Measurements from ENCODE around the gene NLRP1.

The NLRP1 gene

GRCh38 chr17:5584383-5585286 is at the start of gene NLRP1:
TSS of gene NLRP1 (minus strand) at chr17:5584509. CDS start at chr17:5583957, 552 bp downstream.
- peak; percentile 93 for DNase-seq (ENCODE audit: low spot score)

DNA sequence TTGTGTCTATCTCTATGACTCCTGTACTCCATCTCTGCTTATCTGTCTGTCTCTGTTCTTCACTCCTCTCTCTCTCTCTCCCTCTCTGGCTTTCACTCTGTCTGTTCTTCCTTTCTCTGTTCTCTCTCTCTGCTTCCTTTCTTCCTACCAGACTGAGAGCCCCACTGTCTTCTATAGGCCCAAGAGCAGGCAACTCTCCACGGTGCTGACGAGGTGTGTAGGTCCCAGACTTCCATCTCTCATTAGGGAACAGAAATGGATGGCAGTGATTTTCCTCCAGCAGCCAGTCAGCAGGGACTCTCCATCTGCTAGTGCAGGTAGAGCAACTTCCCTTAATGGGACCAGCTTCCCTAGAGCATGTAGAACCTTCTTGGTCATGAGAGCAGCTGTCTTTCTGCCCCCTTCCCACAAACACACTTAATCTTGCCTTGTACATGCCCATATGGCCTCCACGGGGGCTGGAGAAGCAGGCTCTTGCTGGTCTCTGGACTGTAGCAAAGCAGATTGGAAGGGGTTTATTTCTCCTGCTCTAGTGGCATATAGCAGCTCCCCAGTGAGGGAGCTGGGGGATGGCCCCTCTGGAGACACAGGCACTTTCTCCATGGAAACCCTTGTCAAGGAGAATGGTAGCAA is 47.8 kb upstream of the NLRP1 start:
- no peak for DNase-seq (ENCODE audit: low spot score)

GRCh38 chr17:5630434-5630833 is 46.1 kb upstream of the NLRP1 start:
- DNase-seq (ENCODE audit: low spot score), result no peak

- DNase-seq (ENCODE audit: low spot score), result no peak
These were observed 44.8 kb upstream of the NLRP1 start for GRCh38 chr17:5629128-5629527.

DNA sequence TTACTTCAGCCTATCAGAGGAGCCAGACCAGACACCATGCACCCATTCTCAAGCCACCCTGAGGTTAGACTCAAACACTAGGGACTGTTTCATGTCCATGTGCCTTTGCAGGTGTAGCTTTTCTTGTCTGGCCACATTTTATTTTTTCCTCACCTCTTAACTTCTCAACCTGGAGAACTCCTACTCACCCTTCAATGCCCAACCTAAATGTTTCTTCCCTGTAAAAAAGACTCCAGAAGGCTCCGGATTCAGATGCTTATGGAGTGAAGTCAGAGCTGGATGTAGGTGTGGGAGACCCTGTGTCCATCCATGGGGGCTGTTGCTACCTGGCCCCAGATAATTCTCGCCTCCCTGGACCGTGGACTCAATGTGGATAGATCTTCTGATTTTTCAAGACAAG is 44.0 kb upstream of the NLRP1 start:
- DNase-seq (ENCODE audit: low spot score), result no peak

DNA sequence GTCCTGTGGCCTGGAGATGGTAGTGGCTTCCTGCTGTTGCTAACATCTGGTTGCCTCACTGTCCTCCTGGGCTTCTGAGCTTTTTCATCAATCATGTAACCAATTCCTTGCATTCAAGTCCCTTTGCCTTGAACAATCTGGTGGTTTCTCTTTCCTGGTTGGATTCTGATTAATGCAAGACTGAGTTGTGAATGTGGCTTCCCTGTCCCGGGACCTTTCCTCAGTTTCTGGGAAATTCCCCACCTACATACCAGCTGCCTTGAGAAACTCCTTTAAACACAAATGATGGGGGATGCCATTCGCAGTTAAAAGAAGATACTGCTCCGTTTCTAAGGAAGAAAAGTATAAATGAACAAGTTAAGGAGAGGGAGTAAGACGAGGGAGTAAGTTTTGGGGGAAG is 39.9 kb upstream of the NLRP1 start:
- DNase-seq (ENCODE audit: low spot score), result no peak

GRCh38 chr17:5621729-5622128 is 37.4 kb upstream of the NLRP1 start:
- no peak for DNase-seq (ENCODE audit: low spot score)

GRCh38 chr17:5621026-5621425 is 36.7 kb upstream of the NLRP1 start:
- DNase-seq (ENCODE audit: low spot score), result no peak

- no peak for DNase-seq (ENCODE audit: low spot score)
These were observed 34.9 kb upstream of the NLRP1 start for GRCh38 chr17:5619088-5619740.

DNA sequence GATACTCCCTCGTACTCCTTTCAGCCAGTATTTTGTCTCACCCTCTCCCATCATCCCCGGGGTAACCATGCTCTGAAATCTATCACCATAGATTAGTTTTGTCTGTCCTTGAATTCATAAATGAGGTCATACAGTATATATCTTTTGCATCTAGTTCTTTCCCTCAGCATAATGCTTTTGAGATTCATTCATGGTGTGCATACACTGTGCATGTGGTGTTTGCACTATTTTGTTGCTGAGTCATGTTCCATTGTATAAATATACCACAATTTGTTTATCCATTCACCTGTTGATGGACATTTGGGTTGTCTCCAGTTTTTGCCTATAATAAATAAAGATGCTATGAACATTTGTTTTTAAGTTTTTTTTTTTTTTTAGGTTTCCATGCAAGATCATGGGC is 34.2 kb upstream of the NLRP1 start:
- no peak for DNase-seq (ENCODE audit: low spot score)

DNA sequence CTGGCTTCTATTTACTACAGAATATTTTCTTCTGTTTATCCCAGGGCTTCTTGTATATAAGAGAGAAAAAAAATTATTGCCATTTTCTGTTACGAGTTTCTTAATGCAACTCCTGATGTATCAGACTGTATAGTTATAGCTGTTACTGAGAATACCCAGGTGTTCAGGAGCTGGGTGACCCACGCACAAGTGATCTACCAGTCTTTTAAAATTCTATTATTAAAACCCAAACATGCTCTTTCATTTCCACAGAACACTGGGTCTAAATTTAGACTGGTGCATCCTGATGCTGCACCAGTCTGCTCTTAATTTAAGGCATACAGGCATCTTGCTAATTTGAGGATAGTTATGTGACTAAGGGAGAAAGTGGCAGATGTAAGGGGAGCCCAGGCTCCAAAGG is 31.2 kb upstream of the NLRP1 start:
- no peak for DNase-seq (ENCODE audit: low spot score)

DNA sequence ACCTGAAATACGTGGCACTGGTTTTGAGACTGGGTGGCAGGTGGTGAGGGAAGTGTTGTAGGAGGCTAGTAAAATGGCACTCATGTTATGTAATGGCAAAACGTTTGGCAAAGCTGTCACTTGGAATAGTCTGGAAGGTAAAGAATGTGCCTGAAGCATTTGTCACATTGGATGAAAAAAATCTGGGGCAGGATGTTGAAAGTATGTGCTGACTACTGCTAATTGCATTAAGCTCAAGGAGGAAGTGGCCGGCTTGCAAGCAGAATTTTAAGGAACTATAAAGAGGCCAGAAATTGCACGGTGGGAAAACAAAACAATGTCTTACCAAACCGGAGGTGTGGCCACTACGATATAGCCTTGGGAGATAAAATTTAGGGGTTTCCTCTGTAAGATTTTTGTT is 26.6 kb upstream of the NLRP1 start:
- DNase-seq (ENCODE audit: low spot score), result no peak

DNA sequence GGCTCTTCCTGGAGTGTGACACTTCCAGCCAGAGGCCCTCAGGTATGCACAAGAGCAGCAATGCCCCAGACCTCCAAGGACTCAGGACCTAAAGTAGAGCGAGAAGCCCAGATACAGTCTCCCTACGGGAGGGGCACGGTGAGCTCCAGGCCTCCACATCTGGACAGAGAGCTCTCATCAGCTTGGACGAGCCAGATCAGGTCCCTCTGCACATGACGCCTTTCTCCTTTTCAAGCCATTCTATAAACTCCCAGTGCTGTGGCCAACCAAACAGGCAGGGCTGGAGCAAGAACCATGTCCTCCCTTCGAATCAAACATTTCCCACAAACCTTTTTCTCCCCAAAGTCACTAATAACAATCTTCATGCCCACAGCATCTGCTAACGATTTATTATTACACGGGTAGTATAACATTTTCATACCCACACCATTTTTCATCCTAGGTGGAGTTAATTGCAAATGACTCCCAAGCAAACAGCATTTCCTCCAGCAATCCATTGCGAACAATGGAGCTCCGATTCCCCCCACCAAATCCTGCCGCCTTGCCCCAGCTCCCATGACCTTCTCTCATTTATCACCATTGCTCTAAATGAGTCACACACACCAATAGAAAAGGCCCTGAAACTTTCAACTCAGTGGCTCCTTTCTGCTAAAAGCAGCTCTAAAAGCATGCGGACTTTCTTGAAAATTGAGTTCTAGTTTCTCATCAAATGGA is 24.2 kb upstream of the NLRP1 start:
- DNase-seq (ENCODE audit: low spot score), result no peak

DNA sequence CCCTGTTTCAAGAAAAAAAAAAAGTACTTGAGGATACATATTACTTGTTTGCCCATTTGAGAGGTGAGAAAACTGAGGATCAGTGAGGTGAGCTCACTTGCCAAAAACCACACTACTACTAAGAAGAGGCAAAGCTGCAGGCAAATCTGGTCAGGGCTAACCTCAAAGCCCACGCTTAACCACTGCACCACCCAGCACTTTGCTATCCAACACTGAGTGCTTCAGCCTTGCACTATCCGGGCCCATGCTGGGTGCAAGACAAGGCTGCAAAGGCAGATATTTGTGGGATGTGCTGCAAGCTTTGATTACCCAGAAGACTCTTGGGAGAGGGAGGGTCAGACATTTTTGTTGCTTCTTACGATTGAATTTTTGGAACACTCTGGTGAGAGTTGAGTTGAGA is 23.6 kb upstream of the NLRP1 start:
- no peak for DNase-seq (ENCODE audit: low spot score)

DNA sequence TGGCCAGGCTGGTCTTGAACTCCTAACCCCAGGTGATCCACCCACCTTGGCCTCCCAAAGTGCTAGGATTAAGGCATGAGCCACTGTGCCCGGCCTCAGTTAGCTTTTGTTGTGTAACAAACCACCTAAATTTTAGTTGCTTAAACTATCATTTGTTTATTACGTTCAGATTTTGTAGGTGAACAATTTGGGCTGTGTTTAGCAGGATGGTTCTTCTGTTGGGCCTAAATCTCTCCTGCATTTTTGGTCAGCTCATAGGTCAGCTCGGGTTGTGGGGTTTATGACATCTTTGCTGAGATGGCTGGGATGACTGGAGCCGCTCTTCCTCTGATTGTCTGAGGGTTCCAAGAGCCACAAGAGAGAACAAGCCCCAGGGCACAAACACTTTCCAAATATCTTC is 21.1 kb upstream of the NLRP1 start:
- no peak for DNase-seq (ENCODE audit: low spot score)

GRCh38 chr17:5600041-5600440 is 15.7 kb upstream of the NLRP1 start:
- DNase-seq (ENCODE audit: low spot score), result no peak

- no peak for DNase-seq (ENCODE audit: low spot score)
These were observed 14.1 kb upstream of the NLRP1 start for GRCh38 chr17:5598457-5598856.

- DNase-seq (ENCODE audit: low spot score), result no peak
These were observed 12.1 kb upstream of the NLRP1 start for GRCh38 chr17:5596421-5596820.

DNA sequence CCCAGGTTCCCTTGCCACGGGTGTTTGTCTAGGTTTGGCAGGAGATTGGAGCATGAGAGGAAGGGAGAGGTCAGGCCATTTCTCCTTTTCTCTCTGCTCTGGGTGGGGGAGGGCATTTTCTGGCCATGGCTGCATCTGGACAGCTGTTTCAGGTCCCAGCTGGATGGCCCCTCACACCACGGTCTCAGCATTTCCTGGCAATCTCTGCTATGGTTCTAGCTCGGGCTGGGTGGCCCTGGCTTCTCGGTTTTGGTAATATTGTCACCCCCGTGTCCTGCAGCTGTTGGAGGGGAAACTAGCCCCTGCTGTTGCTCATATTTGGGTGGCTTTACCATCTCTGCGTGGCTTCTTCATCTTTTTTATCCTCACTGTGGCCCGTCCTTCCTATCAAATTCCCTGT is 11.5 kb upstream of the NLRP1 start:
- DNase-seq (ENCODE audit: low spot score), result no peak

- peak; percentile 50 for DNase-seq (ENCODE audit: low spot score)
These were observed 8.1 kb upstream of the NLRP1 start for GRCh38 chr17:5592382-5592781.

- DNase-seq (ENCODE audit: low spot score), result no peak
These were observed 7.7 kb upstream of the NLRP1 start for GRCh38 chr17:5591966-5592365.

GRCh38 chr17:5588584-5588983 is 4.3 kb upstream of the NLRP1 start:
- no peak for DNase-seq (ENCODE audit: low spot score)

Measured in germinal center (tissue), 1 donor.